Loucy (cell line): ENCODE data around the gene NDC1.

ENCODE experiments used
- CTCF ChIP-seq: fragments of 200-600 bp; sonication (generic); conservative IDR thresholded peaks from 2 replicates; pipeline ENCODE4 v1.5.1; 2014; ENCODE audit warnings: mild to moderate bottlenecking, antibody characterized with exemption, low read length
- EZH2phosphoT487 ChIP-seq: fragments of 200-600 bp; IDR thresholded peaks from 2 replicates; pipeline ENCODE4 v1.6.1; 2018; ENCODE audit warnings: antibody characterized with exemption, mild to moderate bottlenecking, moderate library complexity, borderline replicate concordance

- no peak for TF ChIP-seq CTCF
- TF ChIP-seq EZH2phosphoT487 = no peak
These were observed 106.3 kb downstream of the NDC1 start for GRCh38 chr1:53731779-53732305.
